NB4 (cell line): ENCODE measurements around the gene CCNDBP1.

Source experiments
- MYC ChIP-seq: IDR thresholded peaks from 2 replicates; pipeline ENCODE4 v1.6.1; 2011; ENCODE audit warnings: low read depth, low read length
- POLR2A ChIP-seq: IDR thresholded peaks from 2 replicates; pipeline ENCODE4 v1.6.1; 2011; ENCODE audit warnings: mild to moderate bottlenecking; ENCODE audit not compliant: insufficient read length; ENCODE audit errors: extremely low read depth
- TF ChIP-seq, protein P1 (sequence below): IDR thresholded peaks from 2 replicates; pipeline ENCODE4 v1.6.1; 2011; ENCODE audit warnings: low read depth, low read length
- TF ChIP-seq, protein P2 (sequence below): IDR thresholded peaks from one replicate; pipeline ENCODE4 v1.5.1; 2012; ENCODE audit warnings: low read depth, low read length

DNA sequence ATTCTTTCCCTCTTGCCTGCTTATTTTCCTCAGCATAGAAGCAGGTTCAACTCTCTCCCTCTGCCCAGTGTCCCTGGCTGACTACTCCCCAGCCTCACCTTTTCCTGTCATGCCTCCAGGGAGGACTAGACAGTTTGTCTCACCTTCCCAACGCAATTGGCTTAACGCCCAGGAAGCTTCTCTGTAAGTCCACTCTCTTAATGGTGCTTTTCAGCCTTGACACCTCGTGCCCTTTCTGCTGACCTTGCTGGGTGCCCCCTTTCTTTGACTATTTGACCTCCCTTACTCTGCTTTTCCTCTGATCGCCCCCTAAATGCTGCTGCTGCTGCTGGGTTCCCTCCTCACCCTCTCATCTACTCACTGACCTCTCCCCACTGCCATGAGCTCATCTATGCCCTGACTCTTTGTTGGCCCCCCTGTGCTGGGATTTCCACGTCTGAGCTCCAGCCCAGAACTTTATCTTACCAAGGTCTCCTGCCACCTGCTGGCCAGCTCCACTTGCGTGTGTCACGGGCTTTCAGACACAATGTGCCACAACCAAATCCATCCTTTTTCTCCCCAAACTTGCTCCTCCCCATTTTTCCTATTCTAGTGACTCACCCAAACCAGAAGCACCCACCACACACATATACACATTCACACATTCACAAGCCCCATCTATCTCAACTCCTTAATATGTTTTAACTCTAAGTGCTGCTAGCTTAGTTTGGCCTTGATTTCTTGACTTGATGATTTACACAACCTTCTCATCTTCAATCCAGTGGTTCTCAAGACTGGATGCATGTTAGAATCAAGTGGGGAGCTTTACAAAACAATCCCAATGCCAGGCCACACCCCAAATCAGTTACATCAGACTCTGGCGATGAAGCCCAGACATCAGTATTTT is 19.1 kb downstream of the CCNDBP1 start:
- TF ChIP-seq, protein P1, sequence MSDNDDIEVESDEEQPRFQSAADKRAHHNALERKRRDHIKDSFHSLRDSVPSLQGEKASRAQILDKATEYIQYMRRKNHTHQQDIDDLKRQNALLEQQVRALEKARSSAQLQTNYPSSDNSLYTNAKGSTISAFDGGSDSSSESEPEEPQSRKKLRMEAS, result no peak
- TF ChIP-seq, protein P2, sequence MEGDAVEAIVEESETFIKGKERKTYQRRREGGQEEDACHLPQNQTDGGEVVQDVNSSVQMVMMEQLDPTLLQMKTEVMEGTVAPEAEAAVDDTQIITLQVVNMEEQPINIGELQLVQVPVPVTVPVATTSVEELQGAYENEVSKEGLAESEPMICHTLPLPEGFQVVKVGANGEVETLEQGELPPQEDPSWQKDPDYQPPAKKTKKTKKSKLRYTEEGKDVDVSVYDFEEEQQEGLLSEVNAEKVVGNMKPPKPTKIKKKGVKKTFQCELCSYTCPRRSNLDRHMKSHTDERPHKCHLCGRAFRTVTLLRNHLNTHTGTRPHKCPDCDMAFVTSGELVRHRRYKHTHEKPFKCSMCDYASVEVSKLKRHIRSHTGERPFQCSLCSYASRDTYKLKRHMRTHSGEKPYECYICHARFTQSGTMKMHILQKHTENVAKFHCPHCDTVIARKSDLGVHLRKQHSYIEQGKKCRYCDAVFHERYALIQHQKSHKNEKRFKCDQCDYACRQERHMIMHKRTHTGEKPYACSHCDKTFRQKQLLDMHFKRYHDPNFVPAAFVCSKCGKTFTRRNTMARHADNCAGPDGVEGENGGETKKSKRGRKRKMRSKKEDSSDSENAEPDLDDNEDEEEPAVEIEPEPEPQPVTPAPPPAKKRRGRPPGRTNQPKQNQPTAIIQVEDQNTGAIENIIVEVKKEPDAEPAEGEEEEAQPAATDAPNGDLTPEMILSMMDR, result peak; percentile 83
- TF ChIP-seq POLR2A (no peak), MYC (0 out of 2 replicates have a peak, but pooled peaks have one; percentile 33)
